Posterior cingulate gyrus (tissue), 11 donors: ENCODE data around the gene STRN.
"Not testable (repeated sequence)": the region's sequence is repeated elsewhere in the genome, so short reads cannot be mapped to it uniquely, and the experiment has no call there.

Source experiments
- DNase-seq, 10 donors: peaks; one replicate each; pipeline versions ENCODE4 v3.0.0 to v3.0.0-alpha.2; 2020 to 2021; ENCODE audit warnings: mixed read lengths in 3 of 10
- intact Hi-C: fragments of 100-400 bp; cut with DNase I; formaldehyde crosslinking; loops from one replicate; pipeline ENCODE4 v1.15.1; 2023

The STRN gene

DNA sequence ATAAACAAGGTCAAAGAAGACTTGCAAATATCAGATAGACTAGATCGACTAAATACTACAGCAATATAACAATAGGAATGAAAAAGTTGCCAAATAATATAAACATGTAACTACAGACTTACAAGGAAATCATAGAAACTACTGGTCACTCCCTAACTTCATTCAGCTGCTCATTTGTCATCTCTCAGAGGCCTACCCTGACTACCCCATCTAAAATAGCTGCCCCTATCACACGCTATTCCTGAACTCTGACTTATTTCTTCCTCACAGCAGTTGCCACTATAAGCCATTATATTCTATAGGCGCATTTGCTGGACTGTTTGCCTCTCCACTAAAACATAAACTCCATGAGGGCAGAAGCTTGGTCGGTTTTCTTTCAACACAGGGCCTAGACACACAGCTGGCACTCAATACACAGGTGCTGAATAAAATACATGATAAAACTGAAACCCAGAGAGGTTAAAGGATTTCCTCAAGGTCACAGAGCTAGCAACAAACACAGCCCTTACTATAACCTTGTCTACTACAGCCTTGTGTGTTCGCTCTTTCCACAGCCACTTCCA lies 1.8 kb downstream of the STRN start:
- intact Hi-C loops: loop anchor here (5.0 kb wide), 1 partner anchor 62 kb away; no protein-coding TSS in a partner anchor
- DNase-seq: no peak

DNA sequence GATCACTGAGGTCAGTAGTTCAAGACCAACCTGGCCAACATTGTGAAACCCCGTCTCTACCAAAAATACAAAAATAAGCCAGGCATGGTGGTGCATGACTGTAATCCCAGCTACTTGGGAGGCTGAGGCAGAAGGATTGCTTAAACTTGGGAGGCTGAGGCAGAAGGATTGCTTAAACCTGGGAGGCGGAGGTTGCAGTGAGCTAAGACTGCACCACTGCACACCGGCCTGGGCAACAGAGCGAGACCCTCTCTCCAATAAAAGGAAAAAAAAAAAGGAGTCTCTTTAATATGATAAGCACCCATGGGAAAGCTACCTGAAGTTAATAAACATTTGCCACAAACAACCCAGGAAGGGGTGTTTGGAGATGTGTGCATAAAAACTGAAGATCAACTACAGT lies 2.6 kb downstream of the STRN start:
- intact Hi-C loops: no loop called here
- DNase-seq: no peak

DNA sequence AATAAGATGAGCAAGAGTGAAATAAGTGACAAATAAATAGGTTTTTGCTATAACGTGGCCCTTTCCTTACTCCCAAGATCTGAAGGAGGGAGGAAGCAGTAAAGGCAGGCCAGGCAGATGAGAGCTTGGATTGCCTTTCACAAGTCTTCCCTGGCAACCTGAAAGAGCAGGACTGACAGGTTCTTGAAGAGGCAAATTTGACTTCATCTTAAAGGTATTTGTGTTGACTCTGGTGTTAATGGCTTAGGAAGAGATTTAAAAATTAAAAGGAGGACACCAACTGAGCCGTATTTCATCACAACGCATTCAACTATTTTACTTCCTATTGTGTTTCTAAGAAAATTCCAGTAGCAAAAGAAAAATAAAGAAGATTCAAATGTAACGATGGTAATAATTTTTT lies 3.2 kb downstream of the STRN start:
- intact Hi-C loops: no loop called here
- no peak for DNase-seq

DNA sequence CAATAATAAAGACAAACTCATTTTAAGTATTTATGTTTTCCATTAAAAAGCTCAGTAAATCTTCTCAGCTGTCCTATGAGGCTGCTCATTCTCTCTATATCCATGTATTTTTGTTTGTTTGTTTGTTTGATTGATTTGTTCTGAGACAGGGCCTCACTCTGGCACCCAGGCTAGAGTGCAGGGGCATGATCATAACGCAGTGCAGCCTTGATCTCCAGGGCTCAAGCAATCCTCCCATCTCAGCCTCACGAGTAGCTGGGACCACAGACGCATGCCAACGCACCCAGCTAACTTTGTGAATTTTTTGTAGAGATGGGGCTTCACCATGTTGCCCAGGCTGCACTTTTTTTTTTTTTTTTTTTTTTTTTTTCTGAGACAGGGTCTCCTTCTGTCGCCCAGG lies 5.6 kb downstream of the STRN start:
- intact Hi-C loops: no loop called here
- DNase-seq: no peak

DNA sequence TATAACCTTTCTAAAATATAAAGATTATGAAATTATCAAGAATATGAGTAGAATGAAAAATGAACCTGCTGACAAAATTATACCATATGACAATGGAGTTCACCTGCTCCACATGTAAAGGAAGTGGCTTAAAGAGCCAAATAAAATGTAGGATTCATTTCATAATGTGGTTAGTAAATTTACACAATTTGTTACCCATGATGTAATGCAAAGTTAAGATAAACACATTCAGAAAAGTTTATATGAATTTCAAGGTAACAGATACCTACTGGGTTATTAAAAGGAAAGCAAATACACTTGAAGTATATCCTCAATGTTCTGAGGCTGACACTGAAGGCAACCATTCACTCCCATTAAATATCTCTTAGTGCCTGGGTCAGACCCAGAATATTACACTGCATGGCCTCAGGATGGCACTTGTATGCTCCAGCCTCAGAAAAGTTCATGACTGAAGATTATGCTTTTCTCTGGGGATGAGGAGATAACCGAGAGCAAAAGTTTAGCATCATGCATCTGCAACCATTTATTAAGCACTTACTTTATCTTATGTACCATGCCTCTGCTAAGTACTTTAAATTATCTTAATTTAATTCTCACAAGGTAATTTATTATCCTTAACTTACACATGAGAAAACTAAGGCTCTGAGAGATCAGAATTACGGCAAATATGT lies 6.2 kb downstream of the STRN start:
- intact Hi-C loops: no loop called here

DNA sequence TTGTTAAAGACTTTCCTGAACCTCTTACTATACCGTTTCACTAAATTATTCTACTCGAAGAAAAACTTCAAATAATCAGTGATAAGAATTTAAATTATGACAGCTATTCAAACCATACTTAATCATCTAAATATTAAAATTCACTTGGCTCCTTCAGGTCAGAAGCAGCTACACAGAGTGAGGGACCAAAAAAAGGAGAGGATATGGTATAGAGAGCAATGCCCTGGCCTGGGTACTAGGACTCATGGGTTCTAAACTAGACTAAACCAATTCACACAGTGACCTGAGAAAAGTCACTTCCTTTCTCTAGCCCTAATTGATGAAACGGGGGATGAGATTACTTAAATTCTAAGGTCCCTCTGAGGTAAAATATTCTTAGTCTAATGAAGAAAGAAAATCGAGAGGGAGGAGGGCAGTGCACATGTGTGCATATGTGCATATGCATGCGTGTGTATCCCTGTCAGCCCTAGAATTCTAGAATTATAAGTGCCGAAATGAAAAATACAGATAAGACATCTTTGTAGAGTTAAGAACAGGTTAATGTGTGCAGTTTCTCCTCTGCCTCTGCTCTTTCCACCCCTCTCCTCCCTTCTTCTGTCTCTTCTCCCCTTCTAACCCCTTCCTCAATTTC lies 11.2 kb downstream of the STRN start:
- DNase-seq: no peak
- intact Hi-C loops: no loop called here

More for the DNA sequence above, 6.2 kb downstream of the STRN start:
- no peak for DNase-seq

DNA sequence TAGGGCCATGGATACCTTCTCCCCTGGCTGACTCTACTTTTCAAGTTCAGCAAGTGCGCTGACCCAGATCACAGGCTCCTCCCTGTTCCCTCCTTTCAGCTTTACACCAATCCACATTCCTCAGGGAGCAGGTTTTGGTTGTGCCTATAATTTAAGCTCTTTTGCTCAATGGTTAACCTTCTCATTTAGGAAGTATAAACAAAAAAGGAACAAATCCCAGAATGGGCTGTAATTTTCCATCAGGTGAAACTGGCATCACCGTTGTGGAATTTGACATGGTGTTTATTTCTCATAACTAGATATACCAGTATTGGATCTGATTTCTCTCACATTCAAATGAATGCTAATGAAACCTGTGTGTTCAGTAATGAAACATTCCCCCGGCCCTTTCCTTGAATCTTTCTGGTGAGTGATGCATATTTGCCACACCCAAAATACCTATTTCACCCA lies 13.6 kb downstream of the STRN start:
- intact Hi-C loops: no loop called here
- no peak for DNase-seq

DNA sequence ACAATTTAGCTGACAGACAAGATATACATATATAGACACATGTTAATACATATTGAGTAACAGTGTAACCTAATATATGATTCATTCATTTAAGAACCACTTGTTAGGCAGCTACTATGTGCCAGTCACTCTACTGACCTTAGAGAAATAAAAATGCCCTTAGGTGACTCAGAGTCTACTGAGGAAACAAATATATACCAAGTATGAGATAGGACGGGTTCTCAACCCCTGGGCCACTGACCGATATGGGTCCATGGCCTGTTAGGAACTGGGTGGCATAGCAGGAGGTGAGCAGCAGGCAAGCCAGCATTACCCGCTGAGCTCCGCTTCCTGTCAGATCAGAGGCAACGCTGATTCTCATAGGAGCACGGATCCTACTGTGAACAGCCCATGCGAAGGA lies 14.8 kb downstream of the STRN start:
- no peak for DNase-seq
- intact Hi-C loops: no loop called here

DNA sequence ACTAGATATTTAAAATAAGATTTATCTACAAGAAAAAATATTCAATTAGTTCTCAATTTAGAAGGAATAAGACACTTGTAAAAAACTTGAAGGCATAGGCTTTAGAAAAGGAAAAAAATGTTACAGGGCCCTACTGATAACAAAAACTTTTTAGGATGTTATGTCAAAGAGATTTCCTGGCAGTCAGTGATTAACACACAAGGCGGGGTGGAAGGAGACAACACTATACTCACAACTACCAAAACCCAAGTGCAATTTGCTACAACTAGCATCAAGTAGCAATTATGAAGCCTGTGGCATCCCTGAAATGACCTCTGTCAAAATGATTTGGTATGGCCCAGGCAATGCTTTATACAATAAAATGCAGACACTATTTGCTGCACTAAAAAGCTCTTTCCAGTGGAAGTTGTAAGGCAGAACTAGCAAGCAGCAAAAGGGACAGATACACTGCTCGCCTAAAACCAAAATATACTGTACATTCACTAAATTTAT lies 15.3 kb downstream of the STRN start:
- intact Hi-C loops: no loop called here
- DNase-seq: no peak

DNA sequence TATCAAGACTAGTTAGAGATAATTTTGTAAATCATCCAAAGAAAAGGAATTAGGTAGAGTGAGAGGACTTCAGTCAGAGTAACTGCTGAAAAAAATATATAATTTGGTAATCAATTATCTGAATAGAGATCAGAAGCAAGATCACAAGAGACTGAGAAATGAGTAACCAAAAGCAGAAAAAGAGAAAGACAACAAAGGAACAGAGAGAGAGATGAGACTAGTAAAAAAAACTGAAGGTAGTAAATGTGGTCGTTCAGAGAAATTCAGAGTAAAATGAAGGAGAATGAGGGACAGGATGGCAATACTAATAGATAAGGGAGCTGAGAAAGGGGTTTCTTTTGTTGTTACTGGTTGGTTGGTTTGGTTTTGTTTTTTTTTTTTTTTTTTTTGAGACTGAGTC lies 16.5 kb downstream of the STRN start:
- intact Hi-C loops: no loop called here
- DNase-seq: no peak

DNA sequence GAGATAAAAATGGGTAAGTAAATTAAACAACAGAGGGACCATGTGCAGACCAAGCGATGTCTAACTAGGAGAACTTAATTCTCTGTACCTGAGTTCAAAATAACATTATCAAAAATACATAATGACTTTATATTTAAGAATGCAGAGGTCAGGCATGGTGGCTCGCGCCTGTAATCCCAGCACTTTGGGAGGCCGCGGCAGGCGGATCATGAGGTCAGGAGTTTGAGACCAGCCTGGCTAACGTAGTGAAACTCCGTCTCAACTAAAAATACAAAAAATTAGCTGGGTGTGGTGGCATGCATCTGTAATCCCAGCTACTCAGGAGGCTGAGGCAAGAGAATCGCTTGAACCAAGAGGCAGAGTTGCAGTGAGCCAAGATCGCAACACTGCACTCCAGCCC lies 21.1 kb downstream of the STRN start:
- DNase-seq, intact Hi-C loops: not testable (repeated sequence)

DNA sequence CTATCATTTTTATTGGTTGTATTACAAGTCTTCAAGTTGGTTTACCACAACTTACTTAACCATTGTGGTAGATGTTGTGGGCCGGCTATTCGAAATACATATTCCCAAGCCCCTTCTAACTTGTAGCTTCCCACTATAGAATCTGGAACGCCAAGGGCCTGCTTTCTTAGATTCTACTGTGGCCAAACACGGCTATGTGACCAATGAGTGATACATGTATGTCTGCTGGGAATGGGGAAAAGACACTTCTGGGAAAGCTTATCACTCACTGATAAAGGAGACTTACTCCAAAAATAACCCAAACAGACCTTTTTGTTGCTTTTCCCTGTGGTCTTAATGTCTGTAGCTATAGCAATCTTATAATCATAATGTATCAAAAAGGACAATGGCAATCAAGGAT lies 24.5 kb downstream of the STRN start:
- intact Hi-C loops: no loop called here

DNA sequence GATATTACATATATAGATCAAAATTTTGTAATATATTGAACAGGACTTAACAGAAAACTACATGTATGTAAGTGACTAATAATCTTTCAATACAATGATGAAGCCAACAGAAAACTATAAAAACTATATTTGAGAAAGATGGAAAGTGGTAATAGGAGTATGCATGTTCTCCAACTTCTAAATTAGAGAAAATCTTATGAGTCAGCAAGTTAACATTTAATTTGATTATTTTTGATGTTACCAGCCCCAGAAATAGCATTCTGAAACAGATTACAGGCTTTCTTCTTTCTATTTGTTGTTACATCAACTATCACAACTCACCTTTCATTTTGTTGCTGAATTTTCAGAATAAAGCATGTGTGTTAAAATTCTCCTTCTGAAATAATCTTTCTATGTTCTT lies 29.8 kb downstream of the STRN start:
- intact Hi-C loops, DNase-seq: not testable (repeated sequence)

More for the DNA sequence above, 24.5 kb downstream of the STRN start:
- DNase-seq: no peak

DNA sequence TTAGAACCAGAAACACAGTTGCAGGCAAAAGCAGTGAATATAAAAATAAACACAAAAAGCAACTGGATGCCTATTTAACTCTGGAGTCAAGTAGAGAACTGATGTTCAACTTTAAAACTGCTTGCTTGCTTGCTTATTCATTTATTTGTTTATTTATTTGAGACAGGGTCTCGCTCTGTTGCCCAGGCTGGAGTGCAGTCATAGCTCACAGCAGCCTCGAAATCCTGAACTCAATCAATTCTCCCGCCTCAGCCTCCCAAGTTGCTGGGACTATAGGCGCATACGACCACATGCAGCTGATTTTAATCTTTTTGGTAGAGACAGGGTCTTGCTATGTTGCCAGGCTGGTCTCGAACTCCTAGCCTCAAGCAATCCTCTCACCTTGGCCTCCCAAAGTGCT lies 34.6 kb downstream of the STRN start:
- intact Hi-C loops, DNase-seq: not testable (repeated sequence)

DNA sequence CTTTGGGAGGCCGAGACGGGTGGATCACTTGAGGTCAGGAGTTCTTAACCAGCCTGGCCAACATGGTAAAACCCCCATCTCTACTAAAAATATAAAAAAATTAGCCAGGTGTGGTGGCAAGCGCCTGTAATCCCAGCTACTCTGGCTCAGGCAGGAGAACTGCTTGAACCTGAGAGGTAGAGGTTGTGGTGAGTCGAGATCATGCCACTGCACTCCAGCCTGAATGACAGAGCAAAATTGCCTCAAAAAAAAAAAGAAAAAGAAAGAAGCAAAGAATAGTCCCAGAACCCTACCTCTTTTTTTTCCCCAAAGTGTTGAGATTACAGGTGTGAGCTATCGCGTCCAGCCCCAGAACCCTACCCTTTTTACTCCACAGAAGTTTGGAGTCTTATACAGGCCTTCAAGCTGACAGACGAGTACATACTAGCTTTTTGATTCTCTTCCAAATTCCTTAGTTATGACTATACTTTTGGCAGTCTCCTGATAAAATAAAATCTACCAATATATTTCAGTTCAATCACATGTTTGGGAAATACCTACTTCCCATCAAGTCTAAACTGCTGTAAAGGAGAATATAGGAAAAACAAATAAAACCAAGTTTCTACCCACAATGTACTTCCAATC lies 35.4 kb downstream of the STRN start:
- DNase-seq, intact Hi-C loops: not testable (repeated sequence)

DNA sequence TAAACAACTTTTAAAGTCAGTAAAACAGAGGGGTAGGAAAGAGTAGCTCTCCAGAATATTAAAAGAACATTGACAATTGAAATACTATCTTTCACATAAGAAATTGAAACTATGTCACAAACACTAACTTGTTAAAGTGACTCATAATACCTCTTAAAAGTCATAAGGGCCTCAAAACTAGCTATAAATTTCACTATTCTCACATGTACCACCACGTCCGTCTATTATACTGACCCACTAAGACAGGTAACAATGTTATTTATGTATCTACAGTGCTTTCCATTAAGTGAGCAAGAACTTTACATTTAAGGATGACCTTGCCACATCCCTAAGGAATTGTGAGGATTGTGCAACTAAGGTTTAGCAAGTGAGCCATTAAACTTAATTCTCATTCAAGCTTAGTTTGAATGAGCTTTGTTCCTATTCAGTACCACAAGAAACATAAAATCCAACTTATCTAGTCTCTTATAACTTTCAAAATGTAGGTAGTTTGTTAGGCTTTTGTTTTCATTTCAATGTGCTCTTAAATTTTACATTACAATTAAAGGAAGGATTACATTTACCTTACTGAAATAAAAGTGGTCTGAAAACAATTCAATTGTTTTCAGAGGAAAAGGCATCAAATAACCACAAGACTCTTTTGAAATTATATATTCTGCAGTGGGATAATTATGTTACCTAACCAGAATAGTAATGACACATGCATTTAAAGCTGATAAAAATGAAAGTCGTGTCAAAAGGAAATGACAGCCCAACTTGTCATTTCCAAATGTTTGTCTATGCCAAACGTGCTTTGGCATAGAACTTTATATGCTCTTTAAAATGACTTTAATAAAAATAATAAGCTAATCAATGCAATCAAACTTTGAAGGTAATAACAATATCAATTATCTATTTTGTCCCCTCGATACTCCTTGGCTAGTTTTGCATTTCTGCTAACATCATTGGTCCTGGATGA lies 39.9 kb downstream of the STRN start:
- intact Hi-C loops: not testable (repeated sequence)

DNA sequence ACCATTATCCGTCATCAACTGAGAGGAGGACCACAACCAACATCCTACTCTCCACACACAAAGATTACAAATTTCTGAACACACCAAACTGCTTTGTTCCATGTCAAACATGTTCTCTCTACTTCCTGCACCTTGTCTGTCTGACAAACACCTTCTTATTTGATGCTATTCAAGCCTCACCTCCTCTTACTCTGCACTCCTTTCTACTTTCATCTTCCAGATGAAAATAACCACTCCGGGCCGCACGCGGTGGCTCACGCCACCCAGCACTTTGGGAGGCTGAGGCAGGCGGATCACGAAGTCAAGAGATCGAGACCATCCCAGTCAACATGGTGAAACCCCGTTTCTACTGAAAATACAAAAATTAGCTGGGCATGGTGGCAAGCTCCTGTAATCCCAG lies 43.7 kb downstream of the STRN start:
- DNase-seq, intact Hi-C loops: not testable (repeated sequence)

More for the DNA sequence above, 39.9 kb downstream of the STRN start:
- not testable (repeated sequence) for DNase-seq

DNA sequence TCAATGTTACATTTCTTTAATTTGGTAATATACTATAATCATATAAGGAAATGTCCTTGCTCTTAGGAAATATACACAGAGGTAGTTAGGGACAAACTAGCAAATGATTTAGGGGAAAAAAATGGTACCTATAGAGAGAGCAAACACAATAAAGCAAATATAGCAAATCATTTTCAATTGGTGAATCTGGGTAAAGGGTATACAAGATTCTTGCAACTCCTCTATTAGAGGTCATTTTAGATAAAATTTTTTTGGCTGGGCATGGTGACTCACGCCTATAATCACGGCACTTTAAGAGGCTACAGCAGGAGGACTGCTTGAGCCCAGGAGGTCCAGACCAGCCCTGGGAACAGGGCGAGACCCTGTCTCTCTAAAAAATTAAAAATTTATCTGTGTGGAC lies 44.4 kb downstream of the STRN start:
- no peak for DNase-seq
- intact Hi-C loops: no loop called here

DNA sequence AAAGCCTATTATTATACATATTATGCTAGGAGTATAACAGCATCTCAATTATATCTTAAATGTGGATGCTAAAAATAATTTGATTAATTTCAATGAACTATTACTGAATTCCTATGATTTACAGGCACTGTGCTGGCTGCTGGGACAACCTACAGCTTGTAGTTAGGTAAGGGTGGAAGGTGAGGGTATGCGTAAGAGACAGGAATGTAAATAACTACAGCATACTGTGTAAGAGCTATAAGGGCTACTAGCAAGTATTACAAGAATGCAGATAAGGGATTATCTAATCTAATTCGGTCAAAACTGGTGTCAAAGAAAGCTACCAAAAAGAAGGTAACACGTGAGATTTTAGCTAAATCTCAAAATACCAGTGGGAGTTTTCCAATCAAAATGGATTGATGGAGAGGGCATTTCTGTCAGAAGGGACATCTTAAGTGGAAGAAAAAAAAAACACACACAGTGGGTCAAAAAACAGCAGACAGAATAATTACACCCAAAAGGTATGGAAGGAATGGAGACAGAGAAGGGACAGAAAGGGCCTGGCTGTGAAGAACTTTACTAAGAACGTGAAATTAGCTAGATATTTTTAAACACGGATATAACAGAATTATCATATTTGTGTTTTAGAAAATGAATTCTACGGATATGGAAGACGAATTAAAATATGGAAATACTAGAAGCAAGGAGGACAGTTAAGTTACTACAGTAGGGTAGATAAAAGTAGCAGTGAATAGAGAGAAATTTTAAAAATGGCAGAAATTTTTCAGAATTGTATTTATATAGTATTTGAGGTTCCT lies 47.1 kb downstream of the STRN start:
- intact Hi-C loops: loop anchor here (5.0 kb wide), 1 partner anchor 137 kb away; no protein-coding TSS in a partner anchor
- DNase-seq: no peak
